ENCODE results near the gene CGAS.
"Not testable (repeated sequence)": the region's sequence is repeated elsewhere in the genome, so short reads cannot be mapped to it uniquely, and the experiment has no call there.

The CGAS gene

GRCh38 chr6:73394577-73395354 is 57.3 kb downstream of the CGAS start, which contains the start of gene DDX43:
DDX43 (plus strand) TSS chr6:73394828; CDS start chr6:73394906, 78 bp downstream.
- DNase-seq (ENCODE audit: low read depth), result no peak

DNA sequence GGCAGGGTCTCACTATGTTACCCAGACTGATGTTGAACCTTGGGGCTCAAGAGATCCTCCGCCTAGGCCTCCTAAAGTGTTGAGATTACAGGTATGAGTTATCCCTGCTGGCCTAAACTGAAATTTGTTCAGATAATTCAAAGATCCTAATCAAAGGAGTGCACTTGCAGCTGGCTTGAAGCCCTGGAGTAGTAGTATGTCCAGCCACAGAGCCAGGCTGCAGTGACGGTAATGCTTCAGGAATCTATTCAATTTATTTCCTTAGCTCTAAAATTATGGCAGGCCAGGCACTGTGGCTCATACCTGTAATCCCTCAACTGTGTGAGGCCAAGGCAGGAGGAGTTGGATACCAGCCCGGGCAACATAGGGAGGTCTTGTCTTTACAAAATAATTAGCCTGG is 58.8 kb downstream of the CGAS start:
- no peak for DNase-seq (ENCODE audit: low read depth)

DNA sequence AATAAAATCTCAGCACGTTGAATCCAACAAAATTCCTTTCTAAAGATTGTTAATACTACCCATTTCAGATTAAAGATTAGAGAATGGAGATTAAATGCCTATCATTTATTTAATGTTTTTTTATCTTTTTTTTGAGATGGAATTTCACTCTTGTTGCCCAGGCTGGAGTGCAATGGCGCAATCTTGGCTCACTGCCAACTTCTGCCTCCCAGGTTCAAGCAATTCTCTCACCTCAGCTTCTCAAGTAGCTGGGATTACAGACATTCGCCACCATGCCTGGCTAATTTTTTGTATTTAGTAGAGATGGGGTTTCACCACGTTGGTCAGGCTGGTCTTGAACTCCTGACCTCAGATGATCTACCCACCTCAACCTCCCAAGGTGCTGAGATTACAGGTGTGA is 59.9 kb downstream of the CGAS start:
- DNase-seq (ENCODE audit: low read depth), result not testable (repeated sequence)

- no peak for DNase-seq (ENCODE audit: low read depth)
These were observed 60.4 kb downstream of the CGAS start for GRCh38 chr6:73391675-73392074.

- no peak for DNase-seq (ENCODE audit: low read depth)
These were observed 62.2 kb downstream of the CGAS start for GRCh38 chr6:73389854-73390253.

DNA sequence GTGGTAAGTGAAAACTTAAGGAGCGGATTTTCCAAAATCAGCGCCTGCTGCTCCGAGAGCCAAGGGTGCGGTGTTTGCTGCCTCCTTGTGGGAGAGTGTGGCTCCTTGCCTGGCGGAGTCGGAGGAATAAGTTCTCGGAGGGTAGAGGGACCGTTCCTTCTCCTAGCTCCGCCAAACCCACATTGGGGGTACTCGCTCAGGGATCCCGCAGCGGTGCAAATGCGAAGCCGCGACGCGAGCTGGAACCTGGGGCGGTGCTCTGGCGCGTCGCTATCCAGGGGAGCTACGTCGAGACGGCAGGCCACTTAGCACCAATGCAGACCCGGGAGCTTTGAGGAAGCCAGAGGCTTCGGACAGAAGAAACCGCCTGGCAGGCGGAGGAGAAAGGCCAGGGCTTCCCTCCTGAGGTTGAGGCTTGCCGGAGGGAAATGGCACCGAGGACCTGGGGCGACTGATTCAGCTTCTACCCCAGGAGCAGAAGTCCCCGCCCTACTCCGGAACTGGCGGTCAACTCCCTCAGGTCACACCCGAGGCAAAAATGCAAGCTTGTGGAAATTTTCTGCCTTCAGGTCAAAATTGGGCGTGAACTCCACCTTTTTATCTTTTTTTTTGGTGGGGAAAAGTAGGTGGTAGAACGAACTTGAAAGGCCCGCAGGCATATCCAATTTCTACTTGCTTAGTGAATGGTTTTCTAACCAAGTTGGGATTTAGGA is 63.1 kb downstream of the CGAS start:
- DNase-seq (ENCODE audit: low read depth), result peak; percentile 28

GRCh38 chr6:73388433-73388799 is 63.7 kb downstream of the CGAS start:
- DNase-seq (ENCODE audit: low read depth), result no peak

DNA sequence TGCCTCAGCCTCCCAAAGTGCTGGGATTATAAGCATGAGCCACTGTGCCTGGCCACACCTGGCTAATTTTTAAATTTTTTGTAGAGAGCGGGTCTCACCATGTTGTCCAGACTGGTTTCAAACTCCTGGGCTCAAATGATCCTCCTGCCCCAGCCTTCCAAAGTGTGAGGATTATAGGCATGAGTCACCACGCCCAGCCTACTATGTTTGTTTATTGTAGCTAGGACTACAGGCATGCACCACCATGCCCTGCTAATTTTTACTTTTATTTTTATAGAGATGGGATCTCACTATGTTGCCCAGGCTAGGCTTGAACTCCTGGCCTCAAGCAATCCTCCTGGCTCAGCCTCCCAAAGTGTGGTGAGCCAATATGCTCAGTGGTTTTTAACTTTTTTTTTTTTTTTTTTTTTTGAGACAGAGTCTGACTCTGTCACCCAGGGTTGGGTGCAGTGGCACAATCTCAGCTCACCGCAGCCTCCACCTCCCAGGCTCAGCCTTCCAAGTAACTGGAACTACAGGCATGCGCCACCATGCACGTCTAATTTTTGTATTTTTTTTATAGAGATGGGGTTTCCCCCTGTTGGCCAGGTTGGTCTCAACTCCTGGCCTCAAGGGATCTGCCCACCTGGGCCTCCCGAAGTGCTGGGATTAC is 69.5 kb downstream of the CGAS start:
- no peak for DNase-seq (ENCODE audit: low read depth)

GRCh38 chr6:73381531-73381930 is 70.6 kb downstream of the CGAS start:
- not testable (repeated sequence) for DNase-seq (ENCODE audit: low read depth)

- no peak for DNase-seq (ENCODE audit: low read depth)
These were observed 74.9 kb downstream of the CGAS start for GRCh38 chr6:73377225-73377624.

DNA sequence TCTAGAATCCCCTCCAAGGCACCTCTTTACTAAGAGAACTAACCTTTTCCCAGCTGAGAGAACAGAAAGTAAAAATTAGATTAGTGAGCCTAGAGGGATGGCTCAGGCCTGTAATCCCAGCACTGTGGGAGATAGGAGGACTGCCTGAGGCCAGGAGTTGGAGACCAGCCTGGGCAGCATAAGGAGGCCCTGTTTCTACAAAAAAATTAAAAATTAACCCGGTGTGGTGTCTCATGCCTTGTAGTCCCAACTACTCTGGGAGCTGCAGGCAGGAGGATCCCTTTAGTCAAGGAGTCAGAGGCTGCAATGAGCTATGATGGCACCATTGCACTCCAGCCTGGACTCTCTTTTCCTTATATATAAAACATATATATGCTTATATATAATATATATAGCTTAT is 76.9 kb downstream of the CGAS start:
- no peak for DNase-seq (ENCODE audit: low read depth)

Measured in activated T-cell treated with anti-CD3 and anti-CD28 coated beads for 24 hours (primary cell).